K562 (cell line): ENCODE measurements around the gene DLG4. TPM values are rescaled to one million over a fixed set of nuclear protein-coding genes. Genes with fewer than 3 reads are reported as not detected.

Source experiments
- CBFA2T2 ChIP-seq: fragments of 450-650 bp; conservative IDR thresholded peaks from 2 replicates; pipeline ENCODE4 v1.6.1; 2017; ENCODE audit warnings: mild to moderate bottlenecking
- CBX8 ChIP-seq: fragments of 200-600 bp; sonication (generic); IDR thresholded peaks from 2 replicates; pipeline ENCODE4 v1.6.1; 2012; ENCODE audit warnings: borderline replicate concordance, mixed run types, low read depth, mild to moderate bottlenecking, moderate library complexity, mixed read lengths, low read length, control low read depth, inconsistent platforms; ENCODE audit not compliant: poor library complexity, severe bottlenecking; ENCODE audit errors: extremely low read depth
- EGR1 ChIP-seq: fragments of 450-650 bp; conservative IDR thresholded peaks from 2 replicates; pipeline ENCODE4 v1.6.1; 2017; ENCODE audit warnings: mild to moderate bottlenecking
- HOXB6 ChIP-seq: fragments of 250-450 bp; sonication (Bioruptor Pico); IDR thresholded peaks from 2 replicates; pipeline ENCODE4 v1.5.1; 2022; ENCODE audit warnings: mild to moderate bottlenecking, borderline replicate concordance
- ID3 ChIP-seq, 2 experiments: fragments of 250-450 bp in 1 of 2; fragments of 450-650 bp in 1 of 2; sonication (Bioruptor Pico) in 1 of 2; IDR thresholded peaks; 2 replicates each; pipeline versions ENCODE4 v1.6.1 to v1.8.0; 2016 to 2021; ENCODE audit warnings: mild to moderate bottlenecking in 2 of 2, moderate library complexity in 2 of 2, missing compliant biosample characterization in 1 of 2, missing genetic modification characterization in 1 of 2
- KAT8 ChIP-seq: fragments of 450-650 bp; IDR thresholded peaks from 2 replicates; pipeline ENCODE4 v1.6.1; 2016; ENCODE audit warnings: low read depth, mild to moderate bottlenecking
- L3MBTL2 ChIP-seq: fragments of 450-650 bp; IDR thresholded peaks from 2 replicates; pipeline ENCODE4 v1.6.1; 2016; ENCODE audit warnings: mild to moderate bottlenecking, moderate library complexity
- NR2C1 ChIP-seq, 2 experiments: fragments of 450-650 bp; IDR thresholded peaks; 2 replicates each; pipeline ENCODE4 v1.6.1; 2017; ENCODE audit warnings: mild to moderate bottlenecking in 2 of 2, antibody characterized with exemption in 1 of 2, inconsistent platforms in 1 of 2, missing compliant biosample characterization in 1 of 2, missing genetic modification characterization in 1 of 2
- RAD51 ChIP-seq: fragments of 450-650 bp; IDR thresholded peaks from 2 replicates; pipeline ENCODE4 v1.7.1; 2016; ENCODE audit warnings: low read depth, mild to moderate bottlenecking, borderline replicate concordance
- TFAP4 ChIP-seq: sonication (generic); formaldehyde crosslinking; IDR thresholded peaks from 2 replicates; pipeline ENCODE4 v1.8.0; 2022; ENCODE audit warnings: missing genetic modification reagents, mild to moderate bottlenecking, moderate library complexity, borderline replicate concordance
- VEZF1 ChIP-seq: fragments of 200-800 bp; sonication (Bioruptor generic); IDR thresholded peaks from 2 replicates; pipeline ENCODE4 v1.6.1; 2017; ENCODE audit warnings: missing genetic modification characterization, missing compliant biosample characterization
- ZNF592 ChIP-seq: fragments of 450-650 bp; IDR thresholded peaks from 2 replicates; pipeline ENCODE4 v1.6.1; 2017; ENCODE audit warnings: antibody characterized with exemption, mild to moderate bottlenecking
- ZNF707 ChIP-seq: fragments of 250-450 bp; sonication (Bioruptor Pico); conservative IDR thresholded peaks from 2 replicates; pipeline ENCODE4 v1.8.0; 2022; ENCODE audit warnings: inconsistent platforms, mild to moderate bottlenecking, moderate library complexity
- ZNF778 ChIP-seq: fragments of 450-650 bp; formaldehyde crosslinking; IDR thresholded peaks from 2 replicates; pipeline ENCODE4 v1.4.0; 2020; ENCODE audit warnings: mild to moderate bottlenecking, moderate library complexity
- polyA plus RNA-seq, 8 experiments: library from polyadenylated mRNA; depleted of rRNA in 4 of 8; stranded (reverse) in 5 of 8; unstranded in 3 of 8; fragments of >200 nt; fragmentation: Nextera tagmentation in 2 of 8; fragmentation: Illumina TruSeq in 1 of 8; extraction: Ambion mirVana in 2 of 8; extraction: Trizol in 1 of 8; gene quantifications; 2 replicates each; pipeline versions ENCODE4 v1.2.1 to v1.2.3, GENCODE V29; 2011 to 2014; ENCODE audit warnings: inconsistent platforms in 1 of 8, missing spikeins in 1 of 8
- total RNA-seq, 7 experiments: library from RNA; depleted of rRNA in 6 of 7; stranded (reverse); fragments of >200 nt in 6 of 7; fragmentation: Illumina TruSeq in 2 of 7; extraction: Trizol in 2 of 7; gene quantifications; 2 replicates each; pipeline versions ENCODE4 v1.2.1 to v1.2.3, GENCODE V29; 2011 to 2021; ENCODE audit warnings: low replicate concordance in 1 of 7
- TF ChIP-seq, protein P1 (sequence below): sonication (generic); formaldehyde crosslinking; IDR thresholded peaks from 2 replicates; pipeline ENCODE4 v1.9.0; 2022; ENCODE audit warnings: mild to moderate bottlenecking, missing genetic modification reagents
- TF ChIP-seq, protein P2 (sequence below): fragments of 450-650 bp; IDR thresholded peaks from 2 replicates; pipeline ENCODE4 v1.6.1; 2016; ENCODE audit warnings: mild to moderate bottlenecking

Gene DLG4
- total and polyA plus RNA-seq, 9 of the 15 experiments (the other 6 are each of a cell fraction or from before 2014, with no cell fraction given) = 0.03 to 12.0 (median 4.1) TPM

DNA sequence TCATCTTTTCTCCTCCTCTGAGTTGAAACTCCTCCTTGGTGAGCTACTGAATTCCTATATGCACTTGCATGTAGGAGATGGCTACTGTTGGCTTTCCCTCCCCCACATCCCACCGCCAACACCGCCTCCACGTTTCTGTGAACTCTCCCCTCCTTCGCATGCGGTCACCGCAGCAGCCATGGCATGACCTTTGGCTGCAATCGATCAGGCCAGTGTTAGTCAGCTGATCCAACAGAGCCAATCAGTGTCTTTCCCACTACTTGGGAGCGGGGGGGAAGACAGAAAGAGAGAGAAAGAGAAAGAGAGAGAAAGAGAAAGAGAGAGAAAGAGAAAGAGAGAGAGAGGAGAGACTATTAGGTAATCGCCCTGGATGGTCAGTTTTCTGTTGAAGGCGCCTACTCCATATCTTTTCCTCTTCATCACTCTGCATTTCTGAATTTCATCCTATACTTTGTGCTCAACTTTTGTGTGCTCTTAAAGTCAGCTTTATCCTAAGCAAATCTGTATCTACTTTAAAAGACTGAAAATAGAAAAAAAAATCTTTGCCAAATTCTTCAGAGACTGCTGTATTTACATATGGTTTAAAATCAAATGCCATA lies 63.2 kb downstream of the DLG4 start (continued):
- TF ChIP-seq ID3 (CRISPR knock-in tag; IDR thresholded peaks at IDR 0.05) = no peak
- TF ChIP-seq ID3 (tag; IDR thresholded peaks at IDR 0.05) = peak; percentile 86
- peak; percentile 66 for TF ChIP-seq VEZF1 (CRISPR knock-in tag)
- peak; percentile 56; the same call in 1 of the 2 replicates for TF ChIP-seq L3MBTL2
- TF ChIP-seq, protein P1, sequence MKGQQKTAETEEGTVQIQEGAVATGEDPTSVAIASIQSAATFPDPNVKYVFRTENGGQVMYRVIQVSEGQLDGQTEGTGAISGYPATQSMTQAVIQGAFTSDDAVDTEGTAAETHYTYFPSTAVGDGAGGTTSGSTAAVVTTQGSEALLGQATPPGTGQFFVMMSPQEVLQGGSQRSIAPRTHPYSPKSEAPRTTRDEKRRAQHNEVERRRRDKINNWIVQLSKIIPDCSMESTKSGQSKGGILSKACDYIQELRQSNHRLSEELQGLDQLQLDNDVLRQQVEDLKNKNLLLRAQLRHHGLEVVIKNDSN (CRISPR knock-in tag) = peak; percentile 76
- TF ChIP-seq RAD51 = peak; percentile 42; the same call in 1 of the 2 replicates
- TF ChIP-seq EGR1 = peak; percentile 64
- TF ChIP-seq ZNF778 = no peak
- no peak for TF ChIP-seq CBFA2T2
- TF ChIP-seq ZNF592 = no peak
- TF ChIP-seq TFAP4 (CRISPR knock-in tag) = peak; percentile 38; the same call in 1 of the 2 replicates
- TF ChIP-seq, protein P2, sequence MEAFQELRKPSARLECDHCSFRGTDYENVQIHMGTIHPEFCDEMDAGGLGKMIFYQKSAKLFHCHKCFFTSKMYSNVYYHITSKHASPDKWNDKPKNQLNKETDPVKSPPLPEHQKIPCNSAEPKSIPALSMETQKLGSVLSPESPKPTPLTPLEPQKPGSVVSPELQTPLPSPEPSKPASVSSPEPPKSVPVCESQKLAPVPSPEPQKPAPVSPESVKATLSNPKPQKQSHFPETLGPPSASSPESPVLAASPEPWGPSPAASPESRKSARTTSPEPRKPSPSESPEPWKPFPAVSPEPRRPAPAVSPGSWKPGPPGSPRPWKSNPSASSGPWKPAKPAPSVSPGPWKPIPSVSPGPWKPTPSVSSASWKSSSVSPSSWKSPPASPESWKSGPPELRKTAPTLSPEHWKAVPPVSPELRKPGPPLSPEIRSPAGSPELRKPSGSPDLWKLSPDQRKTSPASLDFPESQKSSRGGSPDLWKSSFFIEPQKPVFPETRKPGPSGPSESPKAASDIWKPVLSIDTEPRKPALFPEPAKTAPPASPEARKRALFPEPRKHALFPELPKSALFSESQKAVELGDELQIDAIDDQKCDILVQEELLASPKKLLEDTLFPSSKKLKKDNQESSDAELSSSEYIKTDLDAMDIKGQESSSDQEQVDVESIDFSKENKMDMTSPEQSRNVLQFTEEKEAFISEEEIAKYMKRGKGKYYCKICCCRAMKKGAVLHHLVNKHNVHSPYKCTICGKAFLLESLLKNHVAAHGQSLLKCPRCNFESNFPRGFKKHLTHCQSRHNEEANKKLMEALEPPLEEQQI = no peak
- no peak for TF ChIP-seq ZNF707
- no peak for TF ChIP-seq CBX8
- peak; percentile 34; the same call in 1 of the 2 replicates for TF ChIP-seq NR2C1 (IDR thresholded peaks at IDR 0.05)
- TF ChIP-seq NR2C1 (tag; IDR thresholded peaks at IDR 0.05) = peak; percentile 63
- TF ChIP-seq KAT8 = no peak
- no peak for TF ChIP-seq HOXB6 (CRISPR knock-in tag)
